Activated naive CD4-positive, alpha-beta T cell treated with Interleukin-2 at 50 U/mL for 16 hours (primary cell): ENCODE data around the gene FUBP3.
"Not testable (repeated sequence)": the region's sequence is repeated elsewhere in the genome, so short reads cannot be mapped to it uniquely, and the experiment has no call there.

Experiments
- DNase-seq: peaks from one replicate; pipeline ENCODE4 v3.0.0-alpha.2; 2020

FUBP3 gene

GRCh38 chr9:130664251-130665028 lies 85.1 kb downstream of the FUBP3 start, which contains the start of gene PRDM12:
PRDM12 (plus strand) TSS chr9:130664594; CDS start chr9:130664654, 60 bp downstream.
- no peak for DNase-seq

GRCh38 chr9:130665029-130665430 lies 85.7 kb downstream of the FUBP3 start:
- DNase-seq = no peak

DNA sequence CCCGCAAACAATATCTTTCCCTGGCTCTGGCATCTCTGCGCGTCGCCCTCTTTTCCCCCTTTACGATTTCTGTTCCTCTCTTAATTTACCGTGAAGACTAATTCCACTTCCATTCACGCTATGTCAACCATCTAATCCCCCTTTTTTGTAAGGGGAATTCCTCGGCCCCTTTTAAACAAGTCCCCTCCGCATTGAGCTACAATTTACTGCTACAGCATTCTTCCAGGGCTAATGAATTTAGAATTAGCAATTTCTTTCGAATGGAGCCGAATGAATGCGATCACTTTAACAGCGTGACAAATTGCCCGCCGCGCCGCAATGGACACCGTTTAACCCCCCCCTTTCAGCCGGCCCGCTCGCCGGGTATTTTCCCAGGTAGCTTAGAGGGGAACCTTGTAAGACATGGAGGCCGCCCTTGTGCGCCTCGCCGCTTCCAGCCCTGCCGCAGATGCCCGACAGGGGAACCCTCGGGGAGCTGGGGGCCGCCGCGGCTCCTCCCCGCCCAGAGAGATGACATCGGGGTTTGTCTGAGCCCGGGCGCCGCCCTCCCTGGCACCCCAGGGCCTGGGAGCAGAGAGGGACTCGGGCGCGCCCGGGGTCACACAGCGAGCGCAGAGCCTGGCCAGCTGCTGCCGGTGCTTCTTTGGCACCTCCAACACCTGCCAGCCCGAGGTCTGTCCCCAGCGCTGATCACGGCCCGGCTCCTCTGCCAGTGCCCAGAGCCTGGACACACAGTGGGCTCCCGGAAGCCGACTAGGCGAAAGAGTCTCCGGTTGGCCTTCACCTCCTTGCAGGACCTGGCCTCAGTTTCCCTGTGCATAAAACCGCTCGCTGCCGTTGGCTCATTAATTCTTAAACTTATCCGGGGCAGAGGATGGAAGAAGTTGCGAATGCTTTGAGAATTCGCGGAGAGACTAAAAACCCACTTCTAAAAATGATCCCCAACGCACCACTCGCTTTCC lies 86.3 kb downstream of the FUBP3 start:
- DNase-seq = peak; percentile 10

GRCh38 chr9:130666393-130667119 lies 87.2 kb downstream of the FUBP3 start:
- DNase-seq = no peak

DNA sequence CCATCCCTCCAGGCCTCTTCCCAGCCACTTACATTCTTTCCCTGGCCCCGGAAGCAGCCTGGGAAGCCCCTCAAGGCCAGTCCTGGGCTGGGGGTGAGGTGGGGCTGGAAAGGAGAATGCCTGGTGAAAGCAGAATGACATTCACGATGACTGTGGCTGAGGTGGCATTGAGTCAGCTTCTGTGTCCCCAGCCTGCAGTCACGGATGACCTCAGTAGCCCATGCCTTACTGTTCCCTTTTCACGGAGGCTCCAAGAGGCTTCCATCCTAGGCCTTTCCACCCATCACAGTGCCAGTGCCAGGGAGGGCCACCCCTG lies 87.7 kb downstream of the FUBP3 start:
- no peak for DNase-seq

GRCh38 chr9:130668196-130668595 lies 88.8 kb downstream of the FUBP3 start:
- DNase-seq = no peak

DNA sequence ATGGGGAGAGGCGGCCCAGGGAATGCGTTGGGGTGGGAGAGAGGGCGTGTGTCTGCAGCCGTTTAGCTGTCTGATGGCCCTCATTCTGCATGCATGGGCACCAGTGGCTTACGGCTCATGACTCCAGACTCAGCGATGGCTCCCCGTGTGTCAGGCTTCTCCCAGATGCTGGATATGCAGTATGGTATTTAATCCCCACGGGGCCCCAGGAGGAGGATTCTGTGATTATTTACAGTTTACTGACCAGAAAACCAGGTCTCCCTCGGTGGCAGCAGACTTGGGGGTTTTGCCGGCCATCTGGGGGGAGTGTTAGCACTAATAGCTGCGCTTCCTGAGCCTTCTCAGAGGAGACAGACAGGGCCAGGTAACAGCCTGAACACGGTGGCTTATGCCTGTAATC lies 89.3 kb downstream of the FUBP3 start:
- no peak for DNase-seq

GRCh38 chr9:130669965-130670364 lies 90.6 kb downstream of the FUBP3 start:
- DNase-seq = no peak

- DNase-seq = no peak
These were observed 91.3 kb downstream of the FUBP3 start for GRCh38 chr9:130670644-130671043.

DNA sequence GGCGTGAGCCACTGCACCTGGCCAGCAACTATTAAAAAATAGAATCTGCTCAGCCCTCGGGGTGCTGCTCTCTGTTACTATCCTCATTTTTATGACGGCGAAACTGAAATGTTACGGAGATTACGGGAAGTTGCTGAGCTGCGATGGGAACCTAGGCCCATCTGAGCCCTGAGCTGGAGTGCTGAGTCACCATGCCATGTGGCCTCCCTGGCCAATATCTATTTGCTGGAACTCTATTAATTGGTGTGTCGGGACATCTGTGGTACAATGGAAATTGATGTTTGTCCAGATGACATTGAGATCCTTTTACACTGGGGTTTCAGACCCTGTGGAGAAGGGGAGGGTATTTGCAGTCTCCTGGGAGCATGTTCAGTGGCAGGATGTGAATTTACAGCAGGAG lies 93.1 kb downstream of the FUBP3 start:
- DNase-seq = no peak

GRCh38 chr9:130672933-130673615 lies 93.7 kb downstream of the FUBP3 start:
- DNase-seq = no peak

- DNase-seq = no peak
These were observed 96.0 kb downstream of the FUBP3 start for GRCh38 chr9:130675396-130675795.

- no peak for DNase-seq
These were observed 97.9 kb downstream of the FUBP3 start for GRCh38 chr9:130677252-130677651.

DNA sequence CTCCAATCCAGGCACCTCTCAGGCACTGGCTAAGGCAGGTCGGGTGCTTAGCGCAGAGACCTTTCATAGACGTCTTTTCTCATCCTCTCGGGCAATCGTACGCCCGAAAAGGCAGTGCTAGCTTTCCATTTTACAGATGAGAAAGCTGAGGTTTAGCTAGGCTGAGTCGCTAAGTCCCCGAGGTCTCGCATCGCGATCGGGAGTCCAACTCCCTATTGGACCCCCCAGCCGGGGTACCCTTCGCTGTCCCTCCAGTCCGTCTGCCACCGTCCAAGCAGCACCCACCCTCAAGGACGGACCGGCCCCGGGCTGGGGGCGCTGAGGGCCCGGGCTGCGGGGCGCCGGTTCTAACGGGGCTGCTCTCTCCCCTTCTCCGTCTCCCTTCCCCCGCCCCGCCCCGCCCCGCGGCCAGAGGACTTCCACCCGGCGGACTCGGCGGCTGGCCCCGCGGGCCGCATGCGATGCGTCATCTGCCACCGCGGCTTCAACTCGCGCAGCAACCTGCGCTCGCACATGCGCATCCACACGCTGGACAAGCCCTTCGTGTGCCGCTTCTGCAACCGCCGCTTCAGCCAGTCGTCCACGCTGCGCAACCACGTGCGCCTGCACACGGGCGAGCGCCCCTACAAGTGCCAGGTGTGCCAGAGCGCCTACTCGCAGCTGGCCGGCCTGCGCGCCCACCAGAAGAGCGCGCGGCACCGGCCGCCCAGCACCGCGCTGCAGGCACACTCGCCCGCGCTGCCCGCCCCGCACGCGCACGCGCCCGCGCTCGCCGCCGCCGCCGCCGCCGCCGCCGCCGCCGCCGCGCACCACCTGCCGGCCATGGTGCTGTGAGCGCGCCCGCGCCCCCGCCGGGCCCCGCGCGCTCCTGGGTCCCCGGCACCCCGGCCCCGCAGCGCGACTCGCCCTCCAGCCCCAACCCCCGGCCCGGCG lies 101.7 kb downstream of the FUBP3 start:
- DNase-seq = peak; percentile 73

- DNase-seq = peak; percentile 25
These were observed 102.5 kb downstream of the FUBP3 start for GRCh38 chr9:130681769-130682420.

DNA sequence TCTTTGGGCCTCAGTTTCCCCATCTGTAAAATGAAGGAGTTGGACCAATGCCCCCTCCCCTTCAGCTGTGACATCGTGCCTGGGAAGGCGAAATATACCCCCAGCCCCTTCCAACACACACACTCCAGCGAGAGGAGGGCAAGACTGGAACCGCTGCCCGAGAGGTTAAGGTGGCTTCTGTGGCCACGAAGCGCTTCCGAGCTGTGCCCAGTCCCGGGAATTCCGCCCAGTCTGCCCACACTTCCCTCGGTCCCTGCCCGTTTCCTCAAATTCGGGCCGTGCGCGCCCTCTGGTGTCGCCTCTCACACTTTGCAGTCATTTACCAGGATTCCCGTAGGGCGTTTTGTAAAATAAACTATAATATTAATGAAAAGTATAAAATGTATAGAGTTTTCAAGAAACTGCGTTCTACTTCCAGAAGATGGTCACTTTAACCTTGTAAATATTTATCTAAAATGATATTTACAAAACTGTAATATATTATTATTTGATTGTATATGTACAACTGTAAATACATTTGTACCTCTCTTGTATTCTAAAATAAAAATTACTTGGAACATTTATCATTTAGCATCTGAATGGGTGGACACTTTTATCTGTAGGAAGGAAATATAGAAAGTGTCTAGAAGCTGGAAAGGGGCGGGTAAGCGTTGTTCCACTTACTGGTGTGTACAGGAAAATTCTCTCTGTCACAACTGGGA lies 103.2 kb downstream of the FUBP3 start:
- peak; percentile 66 for DNase-seq

DNA sequence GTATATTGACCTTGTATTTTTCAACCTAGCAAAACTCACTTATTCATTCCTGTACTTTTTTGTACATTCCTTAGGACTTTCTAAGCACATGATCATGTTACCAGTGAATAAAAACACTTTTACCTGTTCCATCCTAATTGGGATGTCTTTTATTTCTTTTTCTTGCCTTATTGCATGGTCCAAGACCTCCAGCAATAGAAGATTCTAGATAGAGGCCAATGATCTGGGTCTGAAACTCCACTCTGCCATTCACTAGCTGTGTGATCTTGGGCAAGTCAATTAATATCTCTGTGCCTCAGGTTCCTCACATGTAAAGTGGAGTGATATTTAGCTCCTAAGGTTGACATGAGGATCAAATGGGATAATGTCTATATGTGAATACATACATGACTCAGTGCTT lies 105.7 kb downstream of the FUBP3 start:
- no peak for DNase-seq

GRCh38 chr9:130685945-130686344 lies 106.6 kb downstream of the FUBP3 start:
- DNase-seq = not testable (repeated sequence)

DNA sequence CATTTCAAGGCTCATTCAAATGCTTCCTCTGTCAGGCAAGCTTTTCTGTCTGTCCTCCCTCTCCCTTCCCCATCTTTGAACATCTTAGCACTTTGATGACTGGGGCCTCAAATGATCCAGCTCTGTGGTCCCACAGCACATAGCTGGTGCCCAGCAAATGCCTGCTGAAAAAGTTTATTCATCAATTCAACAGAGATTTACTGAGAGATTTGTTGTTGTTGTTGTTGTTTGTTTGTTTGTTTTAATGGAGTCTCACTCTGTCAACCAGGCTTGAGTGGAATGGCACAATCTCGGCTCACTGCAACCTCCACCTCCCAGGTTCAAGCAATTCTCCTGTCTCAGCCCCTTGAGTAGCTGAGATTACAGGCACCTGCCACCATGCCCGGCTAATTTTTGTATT lies 108.2 kb downstream of the FUBP3 start:
- no peak for DNase-seq
